PC-9 (cell line): ENCODE results near the gene HMGB2.

Source experiments
- EZH2 ChIP-seq: fragments of 200-600 bp; sonication (generic); IDR thresholded peaks from 2 replicates; pipeline ENCODE4 v1.8.0; 2017; ENCODE audit warnings: antibody characterized with exemption, low read depth
- TF ChIP-seq, protein P1 (sequence below): fragments of 200-600 bp; sonication (generic); conservative IDR thresholded peaks from 2 replicates; pipeline ENCODE4 v1.6.1; 2017; ENCODE audit warnings: mixed run types, antibody characterized with exemption, mild to moderate bottlenecking, moderate library complexity

- TF ChIP-seq, protein P1, sequence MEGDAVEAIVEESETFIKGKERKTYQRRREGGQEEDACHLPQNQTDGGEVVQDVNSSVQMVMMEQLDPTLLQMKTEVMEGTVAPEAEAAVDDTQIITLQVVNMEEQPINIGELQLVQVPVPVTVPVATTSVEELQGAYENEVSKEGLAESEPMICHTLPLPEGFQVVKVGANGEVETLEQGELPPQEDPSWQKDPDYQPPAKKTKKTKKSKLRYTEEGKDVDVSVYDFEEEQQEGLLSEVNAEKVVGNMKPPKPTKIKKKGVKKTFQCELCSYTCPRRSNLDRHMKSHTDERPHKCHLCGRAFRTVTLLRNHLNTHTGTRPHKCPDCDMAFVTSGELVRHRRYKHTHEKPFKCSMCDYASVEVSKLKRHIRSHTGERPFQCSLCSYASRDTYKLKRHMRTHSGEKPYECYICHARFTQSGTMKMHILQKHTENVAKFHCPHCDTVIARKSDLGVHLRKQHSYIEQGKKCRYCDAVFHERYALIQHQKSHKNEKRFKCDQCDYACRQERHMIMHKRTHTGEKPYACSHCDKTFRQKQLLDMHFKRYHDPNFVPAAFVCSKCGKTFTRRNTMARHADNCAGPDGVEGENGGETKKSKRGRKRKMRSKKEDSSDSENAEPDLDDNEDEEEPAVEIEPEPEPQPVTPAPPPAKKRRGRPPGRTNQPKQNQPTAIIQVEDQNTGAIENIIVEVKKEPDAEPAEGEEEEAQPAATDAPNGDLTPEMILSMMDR: 0 out of 2 replicates have a peak, but pooled peaks have one; percentile 6
- TF ChIP-seq EZH2: no peak
Measured at GRCh38 chr4:173334891-173335752, 964 bp upstream of the HMGB2 start.
